Activated CD4-positive, alpha-beta T cell treated with anti-CD3 and anti-CD28 coated beads, Interleukin-10, Interleukin-2, amounts not matched to agents 100 ng/mL and 50 ng/mL, durations not matched to agents 16 hours and 8 hours (primary cell): Measurements from ENCODE around the gene PIAS1.
A peak's percentile ranks its signal among the peaks of the same experiment; 100 is the strongest.
"Not testable (repeated sequence)": the region's sequence is repeated elsewhere in the genome, so short reads cannot be mapped to it uniquely, and the experiment has no call there.

Experiments used
- DNase-seq: peaks from one replicate; pipeline ENCODE4 v3.0.0-alpha.2; 2020

Gene PIAS1

GRCh38 chr15:68222432-68222743 lies 168.3 kb downstream of the PIAS1 start:
- not testable (repeated sequence) for DNase-seq

GRCh38 chr15:68223171-68223570 lies 169.1 kb downstream of the PIAS1 start:
- no peak for DNase-seq

- DNase-seq: no peak
Observed at GRCh38 chr15:68224108-68224507, 170.0 kb downstream of the PIAS1 start.

GRCh38 chr15:68224546-68225250 lies 170.6 kb downstream of the PIAS1 start:
- DNase-seq: peak; percentile 23

GRCh38 chr15:68225442-68225841 lies 171.3 kb downstream of the PIAS1 start:
- not testable (repeated sequence) for DNase-seq

GRCh38 chr15:68227643-68228142 lies 173.6 kb downstream of the PIAS1 start:
- DNase-seq: no peak

GRCh38 chr15:68228143-68228970 lies 174.2 kb downstream of the PIAS1 start:
- DNase-seq: peak; percentile 14

GRCh38 chr15:68228971-68229385 lies 174.9 kb downstream of the PIAS1 start:
- DNase-seq: peak; percentile 29

- peak; percentile 85 for DNase-seq
Observed at GRCh38 chr15:68229386-68230156, 175.5 kb downstream of the PIAS1 start, which contains the start of gene CLN6. Gene CLN6 (minus strand): TSS chr15:68229728. CDS start chr15:68229584, 144 bp downstream.

- DNase-seq: no peak
Observed at GRCh38 chr15:68230157-68231100, 176.3 kb downstream of the PIAS1 start.

GRCh38 chr15:68231102-68231818 lies 177.1 kb downstream of the PIAS1 start:
- no peak for DNase-seq

GRCh38 chr15:68232449-68232848 lies 178.3 kb downstream of the PIAS1 start:
- DNase-seq: no peak

- no peak for DNase-seq
Observed at GRCh38 chr15:68232937-68233336, 178.8 kb downstream of the PIAS1 start.

- DNase-seq: no peak
Observed at GRCh38 chr15:68234060-68234459, 179.9 kb downstream of the PIAS1 start.

GRCh38 chr15:68234520-68234919 lies 180.4 kb downstream of the PIAS1 start:
- DNase-seq: not testable (repeated sequence)

- DNase-seq: no peak
Observed at GRCh38 chr15:68235022-68235421, 180.9 kb downstream of the PIAS1 start.

- no peak for DNase-seq
Observed at GRCh38 chr15:68239025-68239424, 184.9 kb downstream of the PIAS1 start.

- no peak for DNase-seq
Observed at GRCh38 chr15:68241088-68241935, 187.2 kb downstream of the PIAS1 start.
